ENCODE data around the gene NKX3-2. TPM values are rescaled to one million over a fixed set of nuclear protein-coding genes. Genes with fewer than 3 reads are reported as not detected.

NKX3-2 gene
- total and polyA plus RNA-seq, 10 of the 15 experiments (the other 5 are each of a cell fraction or from before 2014, with no cell fraction given) = not detected

DNA sequence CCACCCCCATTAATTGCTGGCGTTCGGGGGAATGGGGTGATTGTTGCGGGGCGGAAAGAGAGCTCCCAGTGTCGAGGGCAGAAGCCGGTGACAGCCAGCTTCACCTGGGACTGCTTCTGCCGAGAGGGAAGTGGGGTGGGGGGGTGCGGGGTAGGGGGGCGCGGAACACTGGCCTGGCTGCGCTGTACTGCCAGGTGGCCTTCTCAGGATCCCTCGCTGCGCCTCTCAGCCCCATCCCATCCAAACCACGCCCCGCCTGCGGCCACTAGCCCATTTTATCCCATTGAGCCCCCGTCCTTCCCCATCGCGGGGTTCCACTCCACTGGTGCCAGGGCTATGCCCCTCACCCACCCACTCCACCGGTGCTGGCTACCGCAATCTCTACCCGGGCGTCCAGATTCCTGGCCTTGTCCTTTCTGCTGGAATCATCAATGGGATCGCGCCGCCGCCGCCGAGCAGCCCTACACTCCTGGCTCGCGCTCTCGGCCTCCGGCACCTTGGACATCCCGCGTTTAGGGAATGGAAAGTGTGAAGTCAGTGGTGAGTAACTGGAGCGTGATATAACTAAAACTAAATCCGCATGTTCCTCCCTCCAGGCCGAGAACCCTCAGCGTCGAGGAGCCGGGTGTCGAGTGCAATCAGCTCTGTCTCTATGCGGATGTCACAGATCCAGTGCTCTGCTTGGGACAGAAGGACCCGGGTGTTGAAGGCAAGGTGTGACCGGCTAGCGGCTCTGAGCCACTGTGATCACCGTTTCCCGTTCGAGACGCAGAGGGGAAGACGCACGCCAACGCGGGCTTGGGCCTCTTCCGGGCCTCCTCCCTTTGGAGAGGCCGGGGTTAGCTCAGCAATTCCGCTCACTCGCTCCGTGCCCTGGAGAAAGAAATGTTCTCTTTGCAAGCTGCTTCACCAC, 20.5 kb downstream of the NKX3-2 start:
- FAIRE-seq (no peak), DNase-seq (ENCODE audit: low read depth, low spot score) (no peak), ATAC-seq (no peak)
- intact Hi-C loops (cut with micrococcal nuclease; ENCODE audit: unreplicated experiment) (no loop called here), in situ Hi-C loops (cut with MboI) (no loop called here)
- H2AFZ ChIP-seq (ENCODE audit: control insufficient read depth, low read depth, low read length) = no peak overlapping the region
- peaks cover 10% of the 10 kb centered on the region for H3K9me3 ChIP-seq (replicated peaks; ENCODE audit: control insufficient read depth, insufficient read depth, low read length)
- H3K4me1 ChIP-seq (ENCODE audit: control insufficient read depth, insufficient read depth, low read length) = peaks cover 11% of the 10 kb centered on the region
- POLR2A ChIA-PET = no interaction called here
- SMC1A ChIA-PET (ENCODE audit: uncharacterized antibody, unreplicated experiment) = no interaction called here
- no peaks in the 10 kb centered on the region for H3K36me3 ChIP-seq (ENCODE audit: control insufficient read depth in 2 of 2, insufficient read depth in 2 of 2, low read length in 1 of 2)
- 76% methylated on average over 59 of the region's 59 CpGs for WGBS (ENCODE audit: insufficient coverage, insufficient replicate concordance, low lambda C conversion rate, missing lambda C conversion rate)
- BruUV-seq (replicated peaks) = no TSS peak
- RAD21 ChIA-PET (ENCODE audit: unreplicated experiment) = no interaction called here
- TF ChIP-seq CREM (IDR thresholded peaks at IDR 0.05; ENCODE audit: low read depth) (no peak), MTA2 (IDR thresholded peaks at IDR 0.05; ENCODE audit: low read depth) (no peak), ELK1 (IDR thresholded peaks at IDR 0.05; ENCODE audit: low read depth, low read length) (no peak), CBFB (IDR thresholded peaks at IDR 0.05; ENCODE audit: low read depth) (no peak), SKIL (IDR thresholded peaks at IDR 0.05; ENCODE audit: low read depth, poor library complexity, severe bottlenecking) (no peak), SIN3A (IDR thresholded peaks at IDR 0.05; ENCODE audit: low read depth, low read length) (no peak), KLF5 (IDR thresholded peaks at IDR 0.05; ENCODE audit: partially characterized antibody) (no peak)
- H4K20me1 ChIP-seq (ENCODE audit: control insufficient read depth, insufficient read depth) = no peaks in the 10 kb centered on the region
- no peak overlapping the region for H3K4me3 ChIP-seq
- no peak overlapping the region for H3K9ac ChIP-seq (ENCODE audit: control insufficient read depth, insufficient read depth, low read length)
- H3K27me3 ChIP-seq (replicated peaks in 1 of 2; ENCODE audit: control insufficient read depth in 2 of 2, insufficient read depth in 2 of 2, low read length in 1 of 2) = peaks cover 8 to 12% of the 10 kb centered on the region in 2 experiments
- no peak overlapping the region for H3K4me2 ChIP-seq (ENCODE audit: control insufficient read depth, insufficient read depth)
- no peaks in the 10 kb centered on the region for H3K79me2 ChIP-seq (ENCODE audit: control insufficient read depth, insufficient read depth, low read length)
- no peak overlapping the region for H3K27ac ChIP-seq (ENCODE audit: control insufficient read depth, insufficient read depth)
- CTCF ChIA-PET = interaction anchor here (0.7 kb wide), 1 partner anchor 21 kb away, joined by 3 read pairs; no protein-coding TSS in a partner anchor
